Stimulated activated CD4-positive, alpha-beta T cell treated with anti-CD3 and anti-CD28 coated beads, Interleukin-15, amount 100 ng/mL, for 1 hour (primary cell): ENCODE results near the gene SYNPO2.
"Not testable (repeated sequence)": the region's sequence is repeated elsewhere in the genome, so short reads cannot be mapped to it uniquely, and the experiment has no call there.

Experiments used
- DNase-seq, 2 donors: peaks; one replicate each; pipeline ENCODE4 v3.0.0-alpha.2; 2020; ENCODE audit warnings: low read depth in 1 of 2, low spot score in 1 of 2

Gene SYNPO2

GRCh38 chr4:119053245-119053644 is 164.6 kb downstream of the SYNPO2 start:
- no peak for DNase-seq

- DNase-seq, result no peak
Measured at GRCh38 chr4:119053997-119054396, 165.3 kb downstream of the SYNPO2 start.

GRCh38 chr4:119057417-119057816 is 168.8 kb downstream of the SYNPO2 start:
- no peak for DNase-seq

- no peak for DNase-seq
Measured at GRCh38 chr4:119059221-119059620, 170.6 kb downstream of the SYNPO2 start.

- not testable (repeated sequence) for DNase-seq
Measured at GRCh38 chr4:119067125-119067524, 178.5 kb downstream of the SYNPO2 start.

GRCh38 chr4:119067670-119068360 is 179.2 kb downstream of the SYNPO2 start:
- not testable (repeated sequence) for DNase-seq

GRCh38 chr4:119068529-119068962 is 179.9 kb downstream of the SYNPO2 start:
- no peak for DNase-seq

- no peak for DNase-seq
Measured at GRCh38 chr4:119070301-119070700, 181.6 kb downstream of the SYNPO2 start.

GRCh38 chr4:119080721-119081541 is 192.3 kb downstream of the SYNPO2 start:
- no peak for DNase-seq

GRCh38 chr4:119081542-119081859 is 192.8 kb downstream of the SYNPO2 start:
- no peak for DNase-seq

GRCh38 chr4:119081943-119082342 is 193.3 kb downstream of the SYNPO2 start:
- no peak for DNase-seq

- DNase-seq, result no peak
Measured at GRCh38 chr4:119082661-119083060, 194.0 kb downstream of the SYNPO2 start.

GRCh38 chr4:119084513-119084912 is 195.9 kb downstream of the SYNPO2 start:
- no peak for DNase-seq

- no peak for DNase-seq
Measured at GRCh38 chr4:119087121-119087520, 198.5 kb downstream of the SYNPO2 start.

- no peak for DNase-seq
Measured at GRCh38 chr4:119087656-119088055, 199.0 kb downstream of the SYNPO2 start.

GRCh38 chr4:119093042-119093827 is 204.6 kb downstream of the SYNPO2 start:
- DNase-seq, result no peak

GRCh38 chr4:119097282-119097900 is 208.7 kb downstream of the SYNPO2 start:
- no peak for DNase-seq

GRCh38 chr4:119098306-119098705 is 209.7 kb downstream of the SYNPO2 start:
- no peak for DNase-seq

- DNase-seq, result no peak
Measured at GRCh38 chr4:119099227-119099810, 210.7 kb downstream of the SYNPO2 start.

GRCh38 chr4:119100655-119101054 is 212.0 kb downstream of the SYNPO2 start:
- DNase-seq, result no peak

GRCh38 chr4:119103263-119103662 is 214.6 kb downstream of the SYNPO2 start:
- no peak for DNase-seq
